H1 (cell line): ENCODE data around the gene ECE2.

Experiments
- CTCF ChIP-seq, 3 experiments: IDR thresholded peaks; 1 replicate in 2 of 3; 2 replicates in 1 of 3; pipeline versions ENCODE4 v1.5.1 to v1.6.1; 2011; ENCODE audit warnings: low read length in 3 of 3, mild to moderate bottlenecking in 3 of 3, inconsistent platforms in 2 of 3, low read depth in 1 of 3, moderate library complexity in 1 of 3; ENCODE audit not compliant: insufficient read depth in 1 of 3; ENCODE audit errors: control extremely low read depth in 1 of 3
- EZH2 ChIP-seq: fragments of 200-600 bp; sonication (generic); IDR thresholded peaks from 2 replicates; pipeline ENCODE4 v1.7.1; 2012; ENCODE audit warnings: low read depth, mild to moderate bottlenecking, moderate library complexity, low read length, inconsistent platforms; ENCODE audit not compliant: severe bottlenecking
- JUND ChIP-seq: IDR thresholded peaks from 2 replicates; pipeline ENCODE4 v1.6.1; 2011; ENCODE audit warnings: mild to moderate bottlenecking, improper control_type of control experiment, low read length
- POLR2A ChIP-seq, 2 experiments: IDR thresholded peaks; 1 replicate in 1 of 2; 2 replicates in 1 of 2; pipeline ENCODE4 v1.6.1; 2011; ENCODE audit warnings: low read depth in 2 of 2, low read length in 2 of 2, mild to moderate bottlenecking in 2 of 2; ENCODE audit errors: control extremely low read depth in 1 of 2
- SIX5 ChIP-seq: IDR thresholded peaks from 2 replicates; pipeline ENCODE4 v1.6.1; 2011; ENCODE audit warnings: mild to moderate bottlenecking, low read depth, low read length
- YY1 ChIP-seq: IDR thresholded peaks from 2 replicates; pipeline ENCODE4 v1.6.1; 2011; ENCODE audit warnings: low read depth, mild to moderate bottlenecking, low read length

DNA sequence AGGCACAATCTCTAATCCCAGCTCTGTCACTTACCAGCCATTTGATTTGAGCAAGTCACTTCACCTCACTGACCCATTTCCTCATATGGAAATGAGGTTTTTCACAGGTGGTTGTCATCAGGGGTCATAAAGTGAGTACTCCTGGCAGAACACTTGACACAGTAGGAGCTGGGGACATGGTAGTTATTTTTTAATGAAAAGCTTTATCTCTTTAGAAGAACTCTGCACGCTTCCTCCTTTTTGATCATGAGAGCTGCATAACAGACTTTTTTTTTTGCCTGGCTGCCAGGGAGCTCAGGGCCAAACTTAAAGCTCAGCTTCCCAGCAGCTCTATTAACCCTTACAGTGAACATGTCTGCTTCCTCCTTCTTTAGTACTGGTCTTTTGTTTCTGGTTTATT is 38.0 kb upstream of the ECE2 start:
- TF ChIP-seq CTCF (IDR thresholded peaks at IDR 0.05; ENCODE audit: control extremely low read depth in 1 of 3, insufficient read depth in 1 of 3, low read depth in 1 of 3, low read length in 3 of 3) (no peak), YY1 (no peak), POLR2A (IDR thresholded peaks at IDR 0.05; ENCODE audit: control extremely low read depth in 1 of 2, low read depth in 2 of 2, low read length in 2 of 2) (no peak), SIX5 (no peak), JUND (no peak), EZH2 (no peak)
